Kidney epithelial cell (primary cell): Measurements from ENCODE around the gene DPP6. TPM values are rescaled to one million over a fixed set of nuclear protein-coding genes. Genes with fewer than 3 reads are reported as not detected.

Source experiments
- DNase-seq: peaks from one replicate; pipeline ENCODE4 v3.0.0-alpha.2; 2010; ENCODE audit warnings: low read depth
- H3K27me3 ChIP-seq: 2 replicates; pipeline ENCODE4 v1.6.0; 2011; ENCODE audit warnings: low read length; ENCODE audit not compliant: control insufficient read depth, insufficient read depth
- H3K36me3 ChIP-seq: 2 replicates; pipeline ENCODE4 v1.5.1; 2011; ENCODE audit warnings: low read length; ENCODE audit not compliant: control insufficient read depth, insufficient read depth
- H3K4me3 ChIP-seq: 2 replicates; pipeline ENCODE4 v1.5.1; 2011; ENCODE audit warnings: low read depth, mild to moderate bottlenecking, control low read depth, low read length
- CTCF ChIP-seq: IDR thresholded peaks from 2 replicates; pipeline ENCODE4 v1.5.1; 2011; ENCODE audit warnings: mild to moderate bottlenecking, moderate library complexity, low read length, control low read depth, inconsistent platforms; ENCODE audit not compliant: insufficient read depth, poor library complexity, severe bottlenecking
- total RNA-seq: library from RNA; depleted of rRNA; stranded (reverse); fragments of >200 nt; gene quantifications from 2 replicates; pipeline ENCODE4 v1.2.3, GENCODE V29; 2015

DPP6 gene
- total RNA-seq, 1 donor from 2014 or later, result 0.84 TPM

- H3K36me3 ChIP-seq, result no peaks in the 10 kb centered on the region
- no peaks in the 10 kb centered on the region for H3K27me3 ChIP-seq
- TF ChIP-seq CTCF, result no peak
- no peak overlapping the region for H3K4me3 ChIP-seq
- DNase-seq, result no peak
Observed at GRCh38 chr7:154347700-154348266, 295.6 kb downstream of the DPP6 start.

GRCh38 chr7:154350892-154351291 lies 298.7 kb downstream of the DPP6 start:
- no peak overlapping the region for H3K4me3 ChIP-seq
- no peak for TF ChIP-seq CTCF
- no peaks in the 10 kb centered on the region for H3K27me3 ChIP-seq
- H3K36me3 ChIP-seq, result no peaks in the 10 kb centered on the region
- DNase-seq, result no peak

- no peak for TF ChIP-seq CTCF
- no peak for DNase-seq
Observed at GRCh38 chr7:154353355-154353767, 301.2 kb downstream of the DPP6 start.

GRCh38 chr7:154364170-154364569 lies 312.0 kb downstream of the DPP6 start:
- no peaks in the 10 kb centered on the region for H3K27me3 ChIP-seq
- no peak overlapping the region for H3K4me3 ChIP-seq
- H3K36me3 ChIP-seq, result no peaks in the 10 kb centered on the region
- TF ChIP-seq CTCF, result no peak
- DNase-seq, result no peak

More at GRCh38 chr7:154353355-154353767, 301.2 kb downstream of the DPP6 start:
- H3K27me3 ChIP-seq, result no peaks in the 10 kb centered on the region
- H3K36me3 ChIP-seq, result no peaks in the 10 kb centered on the region
- H3K4me3 ChIP-seq, result no peak overlapping the region

- Histone ChIP-seq H3K27me3 (no peaks in the 10 kb centered on the region), H3K4me3 (no peak overlapping the region), H3K36me3 (no peaks in the 10 kb centered on the region)
- no peak for DNase-seq
- no peak for TF ChIP-seq CTCF
Observed at GRCh38 chr7:154371424-154371823, 319.2 kb downstream of the DPP6 start.

- no peak for DNase-seq
- Histone ChIP-seq H3K36me3 (no peaks in the 10 kb centered on the region), H3K27me3 (no peaks in the 10 kb centered on the region), H3K4me3 (no peak overlapping the region)
- TF ChIP-seq CTCF, result no peak
Observed at GRCh38 chr7:154372011-154372601, 319.9 kb downstream of the DPP6 start.
